ENCODE results near the gene CAMK2D.

GRCh38 chr4:113785781-113786180, 24.2 kb upstream of the CAMK2D start:
- TF ChIP-seq CTCF (conservative IDR thresholded peaks at IDR 0.05; ENCODE audit: low read depth, low read length) (no peak), EZH2 (IDR thresholded peaks at IDR 0.05; ENCODE audit: low read length, unreplicated experiment) (no peak)
